Umbilical cord (tissue), 2 donors: Measurements from ENCODE around the gene DMKN. TPM values are rescaled to one million over a fixed set of nuclear protein-coding genes. Genes with fewer than 3 reads are reported as not detected.

Experiments
- DNase-seq: peaks from one replicate; pipeline ENCODE4 v3.0.0-alpha.2; 2015; ENCODE audit warnings: low spot score
- total RNA-seq: library from RNA; depleted of rRNA; stranded (reverse); fragments of >200 nt; gene quantifications from one replicate; pipeline ENCODE4 v1.2.3, GENCODE V29; 2014; ENCODE audit warnings: low replicate concordance; ENCODE audit not compliant: insufficient read depth

The DMKN gene
- total RNA-seq = 11.8 TPM

GRCh38 chr19:35513628-35514281 lies at the start of gene DMKN:
Gene DMKN, minus strand, starts transcription at chr19:35513649. Its CDS starts 174 bp downstream, at chr19:35513475.
- DNase-seq = no peak

DNA sequence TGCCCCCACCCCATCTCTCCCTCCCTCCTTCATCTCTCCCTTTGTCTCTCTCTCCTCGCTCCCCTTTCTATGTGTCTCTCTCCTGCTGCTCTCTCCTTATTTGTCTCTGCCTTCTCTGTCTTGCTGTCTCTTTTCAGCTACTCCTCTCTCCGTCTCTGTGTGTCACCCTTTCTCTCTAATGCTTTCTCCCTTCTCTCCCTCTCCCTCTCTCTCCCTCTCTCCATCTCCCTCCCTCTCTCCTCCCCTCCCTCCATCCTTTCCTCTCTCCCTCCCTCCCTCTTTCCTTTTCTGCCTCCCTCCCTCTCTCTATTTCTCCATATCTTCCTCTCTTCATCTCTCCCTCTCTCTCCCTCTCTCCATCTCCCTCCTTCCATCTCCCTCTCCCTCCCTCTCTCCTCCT lies 49.3 kb upstream of the DMKN start:
- DNase-seq = no peak

DNA sequence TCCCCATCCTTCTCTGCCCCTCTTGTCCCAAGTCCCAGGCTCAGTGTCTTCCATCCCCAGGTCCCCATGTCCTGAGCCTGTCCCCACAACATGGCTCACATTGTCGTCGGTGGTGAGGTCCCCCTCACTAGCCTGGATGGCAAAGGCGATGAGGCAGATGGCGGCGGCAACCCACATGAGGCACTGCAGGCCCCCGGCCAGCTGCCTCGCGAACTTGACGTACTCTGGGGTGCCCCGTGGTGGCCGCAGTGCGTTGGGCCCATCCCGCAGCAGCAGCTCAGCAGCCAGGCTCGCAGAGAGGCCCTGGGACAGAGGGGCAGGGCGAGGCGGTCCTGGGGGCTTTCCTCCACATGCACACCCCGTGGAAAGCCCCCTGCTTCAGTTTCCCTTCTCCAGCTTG lies 48.9 kb upstream of the DMKN start:
- DNase-seq = no peak

- DNase-seq = no peak
Measured at GRCh38 chr19:35561436-35561835, 48.0 kb upstream of the DMKN start.

- no peak for DNase-seq
Measured at GRCh38 chr19:35560677-35561076, 47.2 kb upstream of the DMKN start.

DNA sequence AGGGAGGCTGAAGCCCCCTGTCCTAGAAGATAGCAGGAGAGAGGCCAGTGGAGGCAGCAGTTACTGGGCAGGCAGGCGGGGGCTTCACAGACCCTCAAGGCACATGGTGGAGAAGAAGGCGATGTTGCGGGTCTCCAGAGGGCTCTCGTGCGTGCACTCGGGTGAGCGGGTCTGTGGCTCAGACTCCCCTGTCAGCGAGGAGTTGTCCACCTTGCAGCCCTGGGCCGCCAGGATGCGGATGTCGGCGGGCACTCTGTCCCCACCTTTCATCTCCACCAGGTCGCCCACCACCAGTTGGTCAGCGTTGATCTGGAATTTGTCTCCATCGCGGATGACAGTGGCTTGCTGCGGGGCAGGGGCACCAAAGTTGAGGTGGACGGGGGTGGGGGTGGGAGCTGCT lies 46.8 kb upstream of the DMKN start:
- DNase-seq = no peak

DNA sequence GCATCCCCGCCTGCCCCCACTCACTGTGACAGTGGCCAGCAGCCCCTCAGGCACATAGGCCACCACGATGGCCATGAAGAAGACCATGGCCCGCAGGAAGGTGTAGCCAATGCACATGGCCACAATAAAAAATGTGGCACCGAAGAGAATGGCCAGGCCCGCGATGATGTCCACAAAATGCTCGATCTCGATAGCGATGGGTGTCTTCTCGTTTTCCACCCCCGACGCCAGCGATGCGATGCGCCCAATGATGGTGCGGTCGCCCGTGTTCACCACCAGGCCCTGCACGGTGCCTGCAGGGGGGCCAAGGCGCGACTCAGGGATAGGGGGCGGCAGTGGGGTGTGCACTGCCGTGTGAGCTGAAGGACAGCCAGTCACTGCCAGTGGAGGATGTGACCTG lies 46.3 kb upstream of the DMKN start:
- no peak for DNase-seq

- no peak for DNase-seq
Measured at GRCh38 chr19:35559281-35559659, 45.8 kb upstream of the DMKN start.

DNA sequence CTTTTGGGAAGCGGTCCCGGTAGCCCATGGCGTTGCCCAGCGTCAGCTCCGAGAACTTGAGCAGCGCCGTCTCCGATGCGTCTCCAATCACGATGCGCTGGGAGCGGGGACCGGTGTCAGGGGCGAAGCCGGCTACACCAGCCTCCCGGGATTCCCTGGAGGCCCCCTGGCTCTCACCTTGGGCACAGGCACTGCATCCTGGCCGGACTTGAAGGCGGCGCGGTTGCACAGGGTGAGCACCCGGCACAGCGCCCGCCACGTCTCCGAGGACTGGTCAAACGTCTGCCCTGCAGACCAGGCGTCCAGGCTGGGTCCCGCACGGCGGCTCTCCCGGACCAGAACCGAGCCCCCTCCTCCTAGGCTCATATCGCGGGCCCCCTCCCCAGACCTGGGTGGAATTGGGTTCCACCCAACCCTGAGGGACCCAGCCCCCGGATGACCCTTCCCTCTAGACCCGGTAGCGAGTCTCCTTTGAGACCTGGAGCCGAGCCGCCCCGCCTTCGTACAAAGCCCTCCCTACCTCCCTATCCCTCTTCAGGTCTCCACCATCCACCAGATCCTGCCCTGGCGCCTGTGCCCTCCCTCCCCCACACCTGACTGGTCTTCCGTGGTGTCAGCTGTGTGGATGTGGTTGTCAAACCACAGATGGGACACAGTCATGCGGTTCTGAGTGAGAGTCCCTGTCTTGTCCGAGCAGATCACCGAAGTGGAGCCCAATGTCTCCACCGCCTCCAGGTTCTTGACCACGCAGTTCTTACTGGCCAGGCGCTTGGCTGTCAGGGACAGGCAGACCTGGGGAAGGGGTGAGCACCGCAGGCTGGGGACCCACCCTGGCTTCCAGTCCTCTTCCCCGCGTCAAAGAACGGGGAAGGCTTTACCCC lies 45.2 kb upstream of the DMKN start:
- DNase-seq = no peak

- no peak for DNase-seq
Measured at GRCh38 chr19:35557539-35558399, 44.3 kb upstream of the DMKN start.

DNA sequence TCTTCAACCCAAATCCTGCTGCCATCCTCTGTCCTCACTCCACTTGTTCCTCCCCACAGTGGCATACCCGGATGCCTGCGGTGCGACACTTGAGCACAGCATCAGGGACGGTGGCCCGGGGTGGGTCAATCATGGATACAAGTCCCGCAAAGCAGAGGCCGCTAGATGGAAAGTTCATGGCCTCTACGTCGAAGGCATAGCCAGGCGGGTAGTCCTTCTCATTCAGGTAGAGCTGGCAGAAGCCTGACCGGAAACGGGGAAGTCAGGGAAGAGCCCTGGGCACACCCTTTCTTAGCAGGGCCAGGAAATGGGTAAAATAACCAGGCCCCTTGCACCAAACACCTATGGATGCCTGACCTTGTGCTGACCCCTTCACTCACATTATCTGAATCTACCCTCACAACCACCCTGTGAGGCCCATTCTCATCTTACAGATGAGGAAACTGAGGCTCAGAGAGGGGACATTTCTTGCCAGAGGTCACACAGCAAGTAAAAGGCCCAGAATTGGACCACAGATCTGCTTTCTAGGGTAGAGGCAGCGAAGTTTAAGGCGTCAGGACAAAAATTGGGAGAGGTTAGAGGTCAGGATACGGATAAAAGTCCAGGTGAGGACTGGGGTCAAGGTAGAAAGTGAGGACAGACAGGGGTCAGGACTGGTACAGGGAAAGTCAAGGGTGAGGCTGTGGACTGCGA lies 43.5 kb upstream of the DMKN start:
- DNase-seq = no peak

DNA sequence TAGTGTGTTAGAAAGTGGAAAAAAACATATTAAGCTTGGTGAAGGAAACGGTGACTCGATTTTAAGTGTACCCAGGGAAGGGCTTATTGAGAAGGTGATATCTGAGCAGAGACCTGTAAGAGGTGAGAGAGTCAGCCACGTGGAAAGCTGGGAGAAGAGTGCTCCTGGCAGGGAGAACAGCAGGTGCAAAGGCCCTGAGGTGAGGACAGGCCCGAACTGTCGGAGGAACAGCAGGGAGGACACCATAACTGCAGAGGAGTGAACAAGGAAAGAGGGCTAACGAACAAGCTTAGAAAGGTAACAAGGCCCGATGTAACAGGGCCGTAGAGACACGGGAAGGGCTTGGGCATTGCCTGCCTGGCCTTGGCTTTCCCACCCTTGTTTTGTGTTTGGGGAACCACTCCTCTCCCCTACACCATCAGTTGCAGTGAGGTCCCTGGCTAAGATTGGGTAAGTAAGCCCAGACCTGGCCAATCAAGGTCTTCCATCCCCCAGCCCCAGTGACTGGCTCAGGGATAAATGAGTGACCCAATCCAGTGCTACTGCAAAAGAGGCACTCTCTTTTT lies 42.7 kb upstream of the DMKN start:
- DNase-seq = no peak

DNA sequence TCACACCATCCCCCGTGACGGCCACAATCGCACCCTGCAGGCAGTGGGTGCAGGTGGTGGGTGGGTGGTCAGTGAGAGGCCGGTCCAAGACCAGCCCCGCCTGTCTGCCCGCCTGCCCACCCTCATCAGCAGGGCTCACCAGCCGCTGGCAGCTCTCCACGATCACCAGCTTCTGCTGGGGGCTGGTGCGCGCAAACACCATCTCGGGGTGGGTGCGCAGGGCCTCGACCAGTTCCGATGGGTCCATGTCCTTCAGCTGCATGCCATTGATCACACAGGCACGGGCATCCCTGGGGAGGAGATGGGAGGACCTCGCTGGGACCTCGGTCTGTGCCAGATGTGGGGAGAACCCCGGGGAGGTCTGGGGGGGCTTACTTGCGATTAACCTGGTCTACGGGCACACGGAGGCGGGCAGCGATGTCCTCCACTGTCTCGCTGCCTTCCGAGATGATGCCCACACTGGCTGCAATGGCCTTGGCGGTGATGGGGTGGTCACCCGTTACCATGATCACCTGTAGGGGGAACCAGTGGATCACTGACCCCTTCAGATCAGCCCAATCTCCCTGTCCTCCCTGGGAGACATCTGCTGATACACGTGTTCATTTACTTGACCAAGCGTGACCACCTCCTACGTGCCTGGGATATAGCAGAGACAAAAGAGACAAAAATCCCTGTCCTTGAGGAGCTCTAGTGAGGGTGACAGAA lies 42.0 kb upstream of the DMKN start:
- no peak for DNase-seq

DNA sequence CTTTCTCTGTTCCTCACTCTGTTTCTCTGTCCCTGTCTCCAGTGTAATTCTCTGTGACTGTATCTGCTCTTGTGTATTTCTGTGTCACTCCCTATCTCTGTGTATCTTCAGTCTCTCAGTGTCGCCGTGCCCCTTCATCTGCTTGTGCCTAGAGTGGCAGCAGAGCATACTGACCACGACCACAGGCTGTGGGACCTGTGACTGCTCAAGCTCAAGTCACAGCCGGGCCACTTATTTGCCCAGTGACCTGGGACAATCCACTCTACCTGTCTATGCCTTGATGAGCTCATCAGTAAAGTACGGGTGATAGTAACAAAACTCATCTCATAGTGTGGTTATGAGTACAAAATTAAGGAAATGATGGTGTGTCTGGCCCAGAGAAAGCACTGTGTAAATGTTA lies 40.6 kb upstream of the DMKN start:
- no peak for DNase-seq

- DNase-seq = no peak
Measured at GRCh38 chr19:35553385-35554000, 40.0 kb upstream of the DMKN start.

GRCh38 chr19:35552534-35553384 lies 39.3 kb upstream of the DMKN start:
- DNase-seq = no peak

GRCh38 chr19:35551091-35551810 lies 37.8 kb upstream of the DMKN start:
- DNase-seq = no peak

DNA sequence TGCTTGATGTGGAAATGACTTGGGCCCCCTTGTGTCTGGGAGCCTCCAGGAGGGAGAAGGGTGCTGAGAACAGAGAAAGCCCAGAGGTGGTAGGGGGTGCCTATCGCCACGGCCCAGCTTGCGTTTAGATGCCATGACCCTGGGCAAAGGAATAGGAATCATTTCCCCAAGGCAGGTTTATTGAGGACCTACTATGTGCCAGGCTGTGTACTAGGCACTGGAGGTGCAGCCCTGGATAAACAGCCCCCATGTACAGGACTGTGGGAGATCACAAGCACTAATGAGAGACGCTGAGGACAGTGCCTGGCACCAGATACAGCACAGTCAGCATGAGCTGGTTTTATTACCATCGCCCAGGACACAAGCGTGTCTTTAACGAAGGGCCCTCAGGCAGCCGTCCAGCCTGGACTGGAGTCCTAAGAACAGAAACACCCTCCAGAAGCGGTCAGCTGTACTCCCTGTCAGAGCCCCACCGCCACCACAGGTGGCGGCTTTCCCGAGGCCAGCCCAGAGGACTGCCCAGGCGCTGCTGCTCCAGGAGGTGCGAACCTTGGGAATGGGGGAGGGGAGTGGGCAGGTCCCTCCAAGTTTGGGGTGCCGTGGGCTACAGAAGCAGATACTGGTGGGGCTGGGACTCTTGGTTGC lies 36.6 kb upstream of the DMKN start:
- DNase-seq = no peak
